Mesodermal cell (in vitro differentiated cells): ENCODE data around the gene CCDC188.

ENCODE experiments used
- H3K27ac ChIP-seq: 2 replicates; pipeline ENCODE4 v1.7.0; 2013; ENCODE audit warnings: mild to moderate bottlenecking, low read depth, low read length, moderate library complexity; ENCODE audit not compliant: severe bottlenecking
- H3K36me3 ChIP-seq: 2 replicates; pipeline ENCODE4 v1.7.1; 2013; ENCODE audit warnings: mild to moderate bottlenecking, low read length, moderate library complexity; ENCODE audit not compliant: control insufficient read depth, insufficient read depth
- H3K4me1 ChIP-seq: one replicate; pipeline ENCODE4 v1.7.1; 2013; ENCODE audit warnings: mild to moderate bottlenecking, low read length; ENCODE audit not compliant: insufficient read depth, control insufficient read depth, poor library complexity, severe bottlenecking
- H3K4me3 ChIP-seq: 2 replicates; pipeline ENCODE4 v1.7.0; 2013; ENCODE audit warnings: low read length, control low read depth, mild to moderate bottlenecking; ENCODE audit not compliant: insufficient read depth, poor library complexity, severe bottlenecking; ENCODE audit errors: extremely low read depth
- H3K9me3 ChIP-seq: 2 replicates; pipeline ENCODE4 v1.7.1; 2013; ENCODE audit warnings: mild to moderate bottlenecking, low read length, moderate library complexity; ENCODE audit not compliant: control insufficient read depth
- WGBS, 2 experiments: methylation state at CpG; one replicate each; pipeline ENCODE4 v1.1.5; 2013; ENCODE audit warnings: missing lambda C conversion rate in 2 of 2; ENCODE audit not compliant: insufficient coverage in 2 of 2; 5-methylcytosine and 5-hydroxymethylcytosine counted together

The CCDC188 gene

GRCh38 chr22:20184501-20185165 lies 33.8 kb upstream of the CCDC188 start:
- no peak overlapping the region for H3K27ac ChIP-seq
- no peaks in the 10 kb centered on the region for H3K36me3 ChIP-seq
- H3K4me1 ChIP-seq, result no peaks in the 10 kb centered on the region
- 90% methylated on average over 13 to 14 of the region's 18 CpGs for WGBS, 2 experiments
- H3K4me3 ChIP-seq, result no peak overlapping the region
- H3K9me3 ChIP-seq, result no peaks in the 10 kb centered on the region

DNA sequence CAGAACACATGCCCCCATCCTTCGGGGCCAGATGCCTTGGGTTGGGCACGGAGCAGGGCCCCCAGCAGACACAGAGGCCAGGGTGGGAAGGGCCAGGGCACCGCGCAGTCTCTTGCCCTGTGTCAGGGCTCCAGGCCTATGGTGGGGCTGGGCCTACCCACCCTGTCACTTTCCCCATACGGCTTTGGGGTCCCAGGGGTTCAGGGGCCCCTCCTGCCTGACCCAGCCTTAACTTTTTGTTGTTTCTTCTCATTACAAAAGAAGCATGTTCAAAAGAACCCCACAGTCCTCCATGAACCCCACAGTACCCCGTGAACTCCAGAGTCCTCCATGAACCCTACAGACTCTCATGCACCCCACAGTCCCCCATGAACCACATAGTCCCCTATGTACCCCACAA lies 33.0 kb upstream of the CCDC188 start:
- H3K36me3 ChIP-seq, result no peaks in the 10 kb centered on the region
- H3K27ac ChIP-seq, result no peak overlapping the region
- H3K4me3 ChIP-seq, result no peak overlapping the region
- no peaks in the 10 kb centered on the region for H3K4me1 ChIP-seq
- no peaks in the 10 kb centered on the region for H3K9me3 ChIP-seq
- WGBS, 2 experiments, result 61 to 68% methylated on average over 5 to 6 of the region's 6 CpGs

- H3K27ac ChIP-seq, result no peak overlapping the region
- WGBS, 2 experiments, result 93 to 97% methylated on average over 8 of the region's 8 CpGs
- no peaks in the 10 kb centered on the region for H3K36me3 ChIP-seq
- H3K9me3 ChIP-seq, result no peaks in the 10 kb centered on the region
- no peak overlapping the region for H3K4me3 ChIP-seq
- no peaks in the 10 kb centered on the region for H3K4me1 ChIP-seq
Measured at GRCh38 chr22:20183101-20183500, 32.2 kb upstream of the CCDC188 start.

DNA sequence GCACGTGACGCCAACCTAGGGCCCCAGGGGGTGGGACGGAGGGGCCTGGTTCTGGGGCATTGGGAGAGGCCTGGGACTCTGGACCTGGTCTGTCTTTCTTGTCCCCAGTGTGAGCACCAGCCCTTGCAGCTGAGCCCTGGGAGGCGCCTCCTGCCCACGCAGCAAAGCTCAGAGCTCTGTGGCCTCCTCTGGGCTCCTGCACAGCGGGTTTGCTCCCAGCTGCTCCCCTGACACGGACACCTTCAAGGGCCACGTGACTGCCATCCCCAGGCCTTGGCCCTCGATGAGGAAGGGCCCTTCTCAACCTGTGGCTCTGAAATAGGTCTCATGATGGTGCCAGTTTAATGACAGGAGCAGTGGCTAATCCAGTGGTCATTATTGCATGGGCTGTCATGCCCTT lies 31.5 kb upstream of the CCDC188 start:
- H3K27ac ChIP-seq, result no peak overlapping the region
- WGBS, 2 experiments, result 84 to 95% methylated on average over 6 to 9 of the region's 9 CpGs
- no peaks in the 10 kb centered on the region for H3K4me1 ChIP-seq
- no peaks in the 10 kb centered on the region for H3K9me3 ChIP-seq
- no peaks in the 10 kb centered on the region for H3K36me3 ChIP-seq
- no peak overlapping the region for H3K4me3 ChIP-seq

DNA sequence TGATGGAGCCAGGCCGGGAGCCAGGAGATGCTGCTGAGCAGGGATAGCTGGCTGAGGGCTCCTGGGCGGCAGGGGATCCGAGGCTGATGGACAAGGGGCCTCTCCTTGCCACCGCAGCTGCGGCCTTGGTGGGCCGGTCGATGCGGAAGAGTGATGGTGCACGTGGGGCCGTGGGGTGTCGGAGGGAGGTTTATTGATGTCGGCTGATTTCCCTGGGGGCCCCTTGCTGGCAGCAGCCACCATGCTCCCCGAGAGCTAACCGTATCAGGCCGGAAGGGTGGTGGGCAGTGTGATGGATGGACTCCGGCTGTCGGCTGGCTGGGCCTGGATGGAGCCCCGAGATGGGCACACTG lies 31.0 kb upstream of the CCDC188 start:
- WGBS, 2 experiments, result 92 to 96% methylated on average over 12 to 18 of the region's 18 CpGs
- Histone ChIP-seq H3K9me3 (no peaks in the 10 kb centered on the region), H3K4me1 (no peaks in the 10 kb centered on the region), H3K36me3 (no peaks in the 10 kb centered on the region), H3K27ac (no peak overlapping the region), H3K4me3 (no peak overlapping the region)

- no peak overlapping the region for H3K27ac ChIP-seq
- H3K9me3 ChIP-seq, result no peaks in the 10 kb centered on the region
- no peaks in the 10 kb centered on the region for H3K36me3 ChIP-seq
- no peak overlapping the region for H3K4me3 ChIP-seq
- WGBS, 2 experiments, result 95 to 97% methylated on average over 9 to 16 of the region's 17 CpGs
- H3K4me1 ChIP-seq, result no peaks in the 10 kb centered on the region
Measured at GRCh38 chr22:20181194-20181883, 30.5 kb upstream of the CCDC188 start.

GRCh38 chr22:20180640-20181039 lies 29.8 kb upstream of the CCDC188 start:
- 89 to 95% methylated on average over 5 to 8 of the region's 8 CpGs for WGBS, 2 experiments
- no peaks in the 10 kb centered on the region for H3K36me3 ChIP-seq
- no peaks in the 10 kb centered on the region for H3K4me1 ChIP-seq
- H3K4me3 ChIP-seq, result no peak overlapping the region
- H3K27ac ChIP-seq, result no peak overlapping the region
- no peaks in the 10 kb centered on the region for H3K9me3 ChIP-seq

DNA sequence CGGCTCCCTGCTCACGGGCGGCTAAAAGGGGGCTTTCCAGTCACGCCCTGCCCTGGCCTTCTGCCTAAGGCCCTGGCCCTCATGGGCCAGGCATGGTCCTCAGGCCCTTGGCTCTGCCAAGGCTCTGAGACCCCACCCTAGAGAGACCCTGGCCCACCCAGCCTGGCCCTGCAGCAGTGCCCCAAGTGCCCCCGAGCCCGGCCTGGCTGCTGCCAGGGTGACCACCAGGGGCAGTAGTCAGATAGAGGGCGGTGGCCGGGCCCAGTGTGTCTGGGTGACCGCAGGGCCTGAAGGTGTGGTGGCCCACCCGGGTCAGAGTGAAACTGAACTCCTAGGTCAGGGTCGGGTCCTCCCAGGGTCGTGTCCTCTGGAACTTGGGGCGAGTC lies 29.4 kb upstream of the CCDC188 start:
- H3K27ac ChIP-seq, result no peak overlapping the region
- no peak overlapping the region for H3K4me3 ChIP-seq
- no peaks in the 10 kb centered on the region for H3K36me3 ChIP-seq
- no peaks in the 10 kb centered on the region for H3K9me3 ChIP-seq
- no peaks in the 10 kb centered on the region for H3K4me1 ChIP-seq
- 80 to 88% methylated on average over 13 of the region's 13 CpGs for WGBS, 2 experiments

GRCh38 chr22:20179455-20180244 lies 28.8 kb upstream of the CCDC188 start:
- no peak overlapping the region for H3K4me3 ChIP-seq
- H3K9me3 ChIP-seq, result no peaks in the 10 kb centered on the region
- 93 to 94% methylated on average over 26 of the region's 27 CpGs for WGBS, 2 experiments
- H3K27ac ChIP-seq, result no peak overlapping the region
- no peaks in the 10 kb centered on the region for H3K36me3 ChIP-seq
- H3K4me1 ChIP-seq, result no peaks in the 10 kb centered on the region

DNA sequence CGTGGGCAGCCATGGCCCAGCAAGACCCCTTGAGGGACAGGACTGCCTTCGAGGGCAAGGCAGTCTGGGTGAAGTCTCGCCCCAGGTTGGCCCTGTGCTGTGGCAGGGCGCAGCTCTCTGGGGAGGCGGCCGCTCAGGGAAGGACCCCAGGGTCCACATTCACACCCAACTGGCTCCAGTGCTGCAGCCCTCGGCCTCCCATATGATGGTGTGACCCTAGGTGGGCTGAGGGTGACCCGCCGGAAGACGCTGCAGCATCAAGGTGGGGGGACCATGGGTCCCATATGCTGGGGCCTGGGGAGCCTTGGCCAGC lies 28.0 kb upstream of the CCDC188 start:
- 91 to 92% methylated on average over 7 to 10 of the region's 10 CpGs for WGBS, 2 experiments
- no peak overlapping the region for H3K4me3 ChIP-seq

More for the DNA sequence above, 28.0 kb upstream of the CCDC188 start:
- no peak overlapping the region for H3K27ac ChIP-seq
- no peaks in the 10 kb centered on the region for H3K9me3 ChIP-seq
- no peaks in the 10 kb centered on the region for H3K36me3 ChIP-seq
- H3K4me1 ChIP-seq, result no peaks in the 10 kb centered on the region
